ENCODE results near the gene HCN4.

The HCN4 gene

DNA sequence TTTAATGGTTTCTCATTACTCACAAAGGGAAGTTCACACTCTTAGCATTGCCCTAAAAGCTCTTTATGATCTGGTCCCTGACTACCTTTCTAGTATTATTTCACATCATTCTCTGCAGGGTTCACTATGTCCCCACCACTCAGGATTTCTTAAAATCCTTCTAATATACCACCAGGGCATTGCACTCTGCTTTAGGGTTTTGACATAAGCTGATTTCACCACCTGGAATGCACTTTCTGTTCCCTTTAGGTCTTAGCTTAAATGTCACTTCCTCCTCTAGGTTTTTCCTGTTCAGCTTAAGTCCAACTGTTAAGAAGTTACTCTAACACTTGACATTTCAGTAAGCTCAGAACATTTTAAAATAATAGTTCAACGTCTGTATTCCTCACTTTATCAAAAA lies 81.7 kb downstream of the HCN4 start:
- DNase-seq: no peak

DNA sequence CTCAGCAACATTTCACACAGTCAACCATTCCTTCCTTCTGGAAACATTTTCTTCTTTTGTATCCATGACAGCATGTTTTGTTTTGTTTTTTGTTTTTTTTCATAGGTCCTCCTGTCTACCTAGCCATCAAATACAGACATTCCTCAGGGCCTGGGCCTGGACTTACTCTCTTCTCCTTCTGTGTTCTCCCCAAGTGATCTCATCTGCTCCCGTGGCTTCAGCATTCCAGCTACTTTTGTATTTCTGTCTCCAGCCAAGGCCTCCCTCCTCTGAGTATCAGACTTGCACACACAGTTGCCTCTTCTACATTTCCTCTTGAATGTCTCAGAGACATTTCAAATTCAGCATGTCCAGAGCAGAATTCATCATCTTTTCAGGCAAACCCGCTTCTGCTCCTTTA lies 82.4 kb downstream of the HCN4 start:
- no peak for DNase-seq

- DNase-seq: no peak
Observed at GRCh38 chr15:73284090-73284716, 84.6 kb downstream of the HCN4 start.

- DNase-seq: no peak
Observed at GRCh38 chr15:73283366-73283962, 85.3 kb downstream of the HCN4 start.

- no peak for DNase-seq
Observed at GRCh38 chr15:73282567-73283365, 86.0 kb downstream of the HCN4 start.

DNA sequence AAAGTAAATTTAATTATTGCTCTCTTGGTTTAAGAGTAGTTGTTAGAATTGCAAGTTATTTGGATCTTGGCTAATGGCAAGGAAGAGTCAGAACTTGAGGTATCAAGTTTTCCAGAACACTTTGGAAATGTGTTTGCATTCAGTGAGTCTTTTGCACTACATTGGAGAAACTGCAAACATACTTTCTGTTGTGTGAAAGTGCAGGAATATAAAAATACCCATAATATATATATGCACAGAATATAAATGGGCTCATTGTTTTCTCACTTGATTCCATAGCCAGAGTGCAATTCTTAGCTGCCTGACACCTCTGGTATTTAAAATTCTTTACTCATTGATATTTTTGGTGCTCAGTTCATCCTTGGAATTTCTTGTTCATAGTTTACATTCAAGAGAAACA lies 92.9 kb downstream of the HCN4 start:
- no peak for DNase-seq

DNA sequence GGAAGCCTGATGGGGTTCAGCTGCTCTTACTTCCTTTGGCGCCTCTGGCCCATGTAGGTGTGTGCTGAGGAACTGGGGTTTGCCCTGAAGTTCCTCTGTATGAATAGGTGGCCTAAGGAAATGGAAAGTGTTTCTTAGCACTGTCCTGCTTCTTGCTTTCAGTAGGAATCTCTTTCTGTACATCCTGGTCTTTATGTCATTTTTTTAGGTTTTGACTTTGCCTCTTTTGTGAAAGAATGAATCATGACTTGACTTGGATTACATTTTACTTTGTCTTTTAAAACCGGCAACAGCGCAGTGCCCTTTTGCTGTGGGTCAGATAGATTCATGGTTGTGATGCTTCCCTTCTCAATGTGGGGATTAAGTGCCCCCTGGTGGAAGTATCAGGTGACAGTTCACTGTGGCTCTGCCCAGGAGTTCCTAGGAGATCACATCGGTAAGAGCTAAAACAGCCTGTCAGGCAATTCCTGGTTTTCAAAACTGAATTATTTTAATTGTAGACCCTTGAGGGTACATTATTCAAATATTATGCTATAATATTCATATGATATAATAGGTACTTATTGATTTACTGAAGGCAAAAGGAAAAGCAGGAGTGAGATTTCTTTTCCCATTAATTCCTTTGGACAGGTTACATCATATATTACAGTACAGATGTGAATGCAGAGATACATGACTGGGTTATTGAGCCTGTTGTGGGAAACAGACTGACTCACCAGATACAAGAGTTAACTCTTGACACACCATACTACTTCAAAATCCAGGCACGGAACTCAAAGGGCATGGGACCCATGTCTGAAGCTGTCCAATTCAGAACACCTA lies 95.4 kb downstream of the HCN4 start:
- DNase-seq: peak; percentile 31

GRCh38 chr15:73270366-73271097 lies 98.2 kb downstream of the HCN4 start:
- DNase-seq: no peak

Measured in kidney glomerular epithelial cell (primary cell).